ENCODE measurements around the gene CMTM6.

GRCh38 chr3:32480604-32481003, 22.0 kb downstream of the CMTM6 start:
- TF ChIP-seq CTCF (IDR thresholded peaks at IDR 0.05) (no peak), EZH2 (IDR thresholded peaks at IDR 0.05) (no peak)
